ENCODE results near the gene C16orf86. TPM values are rescaled to one million over a fixed set of nuclear protein-coding genes. Genes with fewer than 3 reads are reported as not detected.
A peak's percentile ranks its signal among the peaks of the same experiment; 100 is the strongest.

C16orf86 gene, protein sequence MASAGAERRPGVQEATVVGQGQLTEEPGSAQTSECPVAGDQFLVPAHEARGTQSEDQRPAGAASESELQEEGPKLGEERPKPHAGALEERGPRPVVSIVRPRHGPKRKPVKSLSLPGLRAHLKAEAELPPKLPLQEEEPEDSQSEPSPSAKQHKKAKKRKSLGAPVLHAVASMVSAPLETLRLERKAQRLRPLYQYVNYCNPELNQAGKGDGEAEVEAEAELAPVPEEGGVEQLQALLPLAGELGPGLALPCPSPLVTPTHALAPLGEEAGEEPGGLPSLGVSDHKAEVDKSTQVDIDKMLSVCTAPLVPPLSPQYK
- 1.6 TPM for total RNA-seq

DNA sequence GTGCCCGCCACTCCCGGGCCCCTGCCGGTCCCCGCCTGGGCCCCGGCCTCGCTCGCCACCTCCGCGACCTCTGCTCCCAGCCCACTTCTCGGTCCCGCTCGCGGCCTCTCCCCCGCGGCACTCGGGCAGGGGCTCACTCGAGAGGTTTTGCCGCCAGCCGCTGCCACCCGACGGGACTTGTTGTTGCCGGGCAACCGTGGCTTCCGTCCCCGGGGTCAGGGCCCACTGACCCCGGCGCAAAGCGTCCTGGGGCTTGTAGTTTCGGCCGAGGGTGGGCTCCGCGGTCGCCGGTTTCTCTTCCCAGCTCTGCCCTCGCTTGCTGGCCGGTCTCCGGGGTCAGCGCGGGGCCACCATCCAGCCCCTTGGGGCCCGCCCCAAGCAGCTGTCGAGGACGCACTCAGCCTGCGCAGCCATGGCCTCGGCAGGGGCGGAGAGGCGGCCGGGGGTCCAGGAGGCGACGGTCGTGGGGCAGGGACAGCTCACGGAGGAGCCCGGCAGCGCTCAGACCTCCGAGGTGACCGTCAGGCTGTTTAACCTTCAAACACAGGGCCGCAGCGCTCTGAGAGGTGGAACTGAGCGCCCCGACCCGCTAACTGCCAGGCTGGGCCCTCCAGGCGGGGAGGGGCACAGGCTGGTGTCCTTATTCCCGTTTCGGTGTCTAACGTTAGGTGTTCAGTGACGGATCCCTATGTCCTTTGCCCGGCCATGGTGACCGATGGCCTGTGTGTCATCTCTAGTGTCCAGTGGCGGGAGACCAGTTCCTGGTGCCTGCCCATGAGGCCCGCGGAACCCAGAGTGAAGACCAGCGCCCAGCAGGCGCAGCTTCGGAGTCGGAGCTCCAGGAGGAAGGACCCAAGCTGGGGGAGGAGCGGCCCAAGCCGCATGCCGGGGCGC is at the start of gene C16orf86, which contains the start of gene ENKD1:
TSS of gene C16orf86 (plus strand) at position 256 of the 894 bp plus-strand sequence. CDS start at position 413, 157 bp downstream.
TSS of gene ENKD1 (minus strand) at position 192 of the 894 bp plus-strand sequence. CDS start 308 bp downstream, outside the sequence.
- no peaks in the 10 kb centered on the region for H3K9me3 ChIP-seq
- TF ChIP-seq, protein P1, sequence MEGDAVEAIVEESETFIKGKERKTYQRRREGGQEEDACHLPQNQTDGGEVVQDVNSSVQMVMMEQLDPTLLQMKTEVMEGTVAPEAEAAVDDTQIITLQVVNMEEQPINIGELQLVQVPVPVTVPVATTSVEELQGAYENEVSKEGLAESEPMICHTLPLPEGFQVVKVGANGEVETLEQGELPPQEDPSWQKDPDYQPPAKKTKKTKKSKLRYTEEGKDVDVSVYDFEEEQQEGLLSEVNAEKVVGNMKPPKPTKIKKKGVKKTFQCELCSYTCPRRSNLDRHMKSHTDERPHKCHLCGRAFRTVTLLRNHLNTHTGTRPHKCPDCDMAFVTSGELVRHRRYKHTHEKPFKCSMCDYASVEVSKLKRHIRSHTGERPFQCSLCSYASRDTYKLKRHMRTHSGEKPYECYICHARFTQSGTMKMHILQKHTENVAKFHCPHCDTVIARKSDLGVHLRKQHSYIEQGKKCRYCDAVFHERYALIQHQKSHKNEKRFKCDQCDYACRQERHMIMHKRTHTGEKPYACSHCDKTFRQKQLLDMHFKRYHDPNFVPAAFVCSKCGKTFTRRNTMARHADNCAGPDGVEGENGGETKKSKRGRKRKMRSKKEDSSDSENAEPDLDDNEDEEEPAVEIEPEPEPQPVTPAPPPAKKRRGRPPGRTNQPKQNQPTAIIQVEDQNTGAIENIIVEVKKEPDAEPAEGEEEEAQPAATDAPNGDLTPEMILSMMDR (IDR thresholded peaks at IDR 0.05): no peak
- H3K27me3 ChIP-seq: no peaks in the 10 kb centered on the region
- H3K4me3 ChIP-seq: peak within 1 kb of the TSS; percentile 88 to 97
- peak in 1 of 2 donors; percentile 91 for DNase-seq (ENCODE audit: low spot score in 2 of 2)
- peaks cover 9 to 20% of the 10 kb centered on the region in 2 donors for H3K4me1 ChIP-seq
- H3K27ac ChIP-seq: peak within 1 kb of the TSS; percentile 91
- no peaks in the 10 kb centered on the region for H3K36me3 ChIP-seq
- intact Hi-C loops (cut with DNase I): loop anchor here (10.0 kb wide), 1 partner anchor 422 kb away; the partner anchor contains the start of genes FHOD1 and SLC9A5

DNA sequence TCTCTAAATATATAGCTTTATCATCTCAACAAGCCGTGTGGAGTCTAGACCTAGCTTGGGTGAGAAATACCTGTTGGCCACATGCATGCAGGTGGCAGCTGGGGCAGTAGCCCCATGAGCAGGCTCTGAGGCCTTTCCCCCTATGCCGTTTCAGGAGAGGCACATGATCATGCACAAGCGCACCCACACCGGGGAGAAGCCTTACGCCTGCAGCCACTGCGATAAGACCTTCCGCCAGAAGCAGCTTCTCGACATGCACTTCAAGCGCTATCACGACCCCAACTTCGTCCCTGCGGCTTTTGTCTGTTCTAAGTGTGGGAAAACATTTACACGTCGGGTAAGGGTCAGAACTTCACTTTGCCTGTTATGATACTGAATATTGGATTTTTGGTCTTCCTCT is 38.4 kb upstream of the C16orf86 start:
- TF ChIP-seq, protein P1 (IDR thresholded peaks at IDR 0.05): no peak
- Histone ChIP-seq H3K27ac (no peak overlapping the region), H3K36me3 (peaks cover 84 to 86% of the 10 kb centered on the region in 2 donors), H3K4me3 (no peak overlapping the region), H3K4me1 (no peaks in the 10 kb centered on the region), H3K9me3 (no peaks in the 10 kb centered on the region), H3K27me3 (no peaks in the 10 kb centered on the region)
- no peak for DNase-seq (ENCODE audit: low spot score in 2 of 2)
- intact Hi-C loops (cut with DNase I): no loop called here

DNA sequence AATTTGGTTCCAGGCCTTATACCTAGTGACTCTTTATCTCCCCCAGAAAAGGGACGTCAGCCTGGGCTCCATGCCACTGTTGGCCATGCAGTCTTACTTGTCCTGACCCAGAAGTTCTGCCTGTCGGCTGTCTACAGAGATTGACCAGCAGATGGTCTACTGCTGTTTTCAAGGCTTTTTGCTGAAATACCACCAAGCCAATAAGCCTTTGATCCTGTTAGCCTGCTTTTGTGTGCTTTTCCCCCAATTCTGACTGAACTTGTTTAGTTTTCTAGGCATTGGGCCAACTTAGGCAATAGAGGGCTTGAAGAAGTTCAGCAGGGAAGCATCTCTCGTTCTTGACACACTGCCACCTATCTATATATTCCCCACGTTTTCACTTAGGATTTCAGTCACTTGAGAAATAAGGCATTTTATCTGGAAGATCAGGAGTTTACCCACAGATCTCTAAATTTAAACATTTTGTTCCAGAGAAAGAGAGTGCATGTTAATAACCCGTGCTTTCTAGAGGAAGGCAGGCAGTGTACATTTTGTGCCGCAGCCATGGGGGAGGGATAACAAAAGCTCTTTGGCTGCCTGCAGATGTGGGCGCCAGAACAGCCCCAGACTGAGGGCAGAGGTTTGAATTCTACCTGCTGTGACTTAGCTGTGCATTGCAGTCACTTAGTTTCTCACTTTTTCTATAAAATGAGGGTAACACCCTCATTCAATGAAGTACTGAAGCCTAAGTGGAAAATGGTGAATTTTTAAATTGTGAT is 34.0 kb upstream of the C16orf86 start:
- H3K4me1 ChIP-seq: no peaks in the 10 kb centered on the region
- H3K9me3 ChIP-seq: no peaks in the 10 kb centered on the region
- H3K27me3 ChIP-seq: no peaks in the 10 kb centered on the region
- DNase-seq (ENCODE audit: low spot score in 2 of 2): no peak
- intact Hi-C loops (cut with DNase I): no loop called here
- H3K4me3 ChIP-seq: no peak overlapping the region
- H3K36me3 ChIP-seq: peaks cover 78 to 81% of the 10 kb centered on the region in 2 donors
- H3K27ac ChIP-seq: no peak overlapping the region
- TF ChIP-seq, protein P1 (IDR thresholded peaks at IDR 0.05): no peak

DNA sequence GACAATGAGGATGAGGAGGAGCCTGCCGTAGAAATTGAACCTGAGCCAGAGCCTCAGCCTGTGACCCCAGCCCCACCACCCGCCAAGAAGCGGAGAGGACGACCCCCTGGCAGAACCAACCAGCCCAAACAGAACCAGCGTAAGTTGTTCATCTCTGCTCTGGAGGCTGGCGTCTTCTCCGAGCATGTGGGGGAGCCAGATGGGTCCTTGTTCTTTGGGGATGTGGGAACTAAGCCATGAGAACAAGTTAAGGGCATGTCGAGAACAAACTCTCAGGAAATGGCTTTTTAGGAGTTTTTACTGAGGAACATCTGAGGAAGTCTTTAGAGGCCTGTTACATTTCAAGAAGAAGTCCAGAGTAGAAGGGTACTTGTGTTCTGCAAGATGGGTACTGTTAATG is 29.9 kb upstream of the C16orf86 start:
- H3K9me3 ChIP-seq: no peaks in the 10 kb centered on the region
- TF ChIP-seq, protein P1 (IDR thresholded peaks at IDR 0.05): no peak
- H3K27ac ChIP-seq: no peak overlapping the region
- H3K36me3 ChIP-seq: peaks cover 49 to 73% of the 10 kb centered on the region in 2 donors
- H3K27me3 ChIP-seq: no peaks in the 10 kb centered on the region
- no peak for DNase-seq (ENCODE audit: low spot score in 2 of 2)
- H3K4me1 ChIP-seq: peaks cover 0 to 2% of the 10 kb centered on the region in 2 donors
- H3K4me3 ChIP-seq: no peak overlapping the region
- intact Hi-C loops (cut with DNase I): no loop called here

DNA sequence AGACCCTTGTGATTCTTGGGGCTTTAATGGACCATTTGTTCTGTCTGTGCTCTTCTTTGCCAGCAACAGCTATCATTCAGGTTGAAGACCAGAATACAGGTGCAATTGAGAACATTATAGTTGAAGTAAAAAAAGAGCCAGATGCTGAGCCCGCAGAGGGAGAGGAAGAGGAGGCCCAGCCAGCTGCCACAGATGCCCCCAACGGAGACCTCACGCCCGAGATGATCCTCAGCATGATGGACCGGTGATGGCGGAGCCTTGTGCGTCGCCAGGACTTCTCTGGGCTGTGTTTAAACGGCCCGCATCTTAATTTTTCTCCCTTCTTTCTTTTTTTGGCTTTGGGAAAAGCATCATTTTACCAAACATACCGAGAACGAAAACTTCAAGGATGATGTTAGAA is 29.0 kb upstream of the C16orf86 start:
- Histone ChIP-seq H3K4me1 (peaks cover 0 to 8% of the 10 kb centered on the region in 2 donors), H3K9me3 (no peaks in the 10 kb centered on the region), H3K27me3 (no peaks in the 10 kb centered on the region), H3K27ac (no peak overlapping the region), H3K36me3 (peaks cover 43 to 68% of the 10 kb centered on the region in 2 donors), H3K4me3 (no peak overlapping the region)
- TF ChIP-seq, protein P1 (IDR thresholded peaks at IDR 0.05): no peak
- no peak for DNase-seq (ENCODE audit: low spot score in 2 of 2)
- intact Hi-C loops (cut with DNase I): no loop called here

Data from ascending aorta (tissue), 2 donors.